Neuronal stem cell (in vitro differentiated cells): Measurements from ENCODE around the gene FXYD5. TPM values are rescaled to one million over a fixed set of nuclear protein-coding genes. Genes with fewer than 3 reads are reported as not detected.
A peak's percentile ranks its signal among the peaks of the same experiment; 100 is the strongest.

Experiments
- DNase-seq: peaks from one replicate; pipeline ENCODE4 v3.0.0-alpha.2; 2013; ENCODE audit warnings: low spot score
- H2AFZ ChIP-seq: one replicate; pipeline ENCODE4 v1.6.1; 2013; ENCODE audit warnings: mild to moderate bottlenecking, low read length, inconsistent platforms
- H2AK5ac ChIP-seq: 2 replicates; pipeline ENCODE4 v1.6.1; 2013; ENCODE audit warnings: low read depth, mild to moderate bottlenecking, inconsistent platforms, low read length, moderate library complexity, mixed read lengths
- H2BK120ac ChIP-seq: 2 replicates; pipeline ENCODE4 v1.6.1; 2013; ENCODE audit warnings: low read depth, mild to moderate bottlenecking, inconsistent platforms, low read length, moderate library complexity, mixed read lengths
- H2BK12ac ChIP-seq: one replicate; pipeline ENCODE4 v1.6.1; 2013; ENCODE audit warnings: low read length, inconsistent platforms
- H2BK15ac ChIP-seq: 2 replicates; pipeline ENCODE4 v1.6.1; 2013; ENCODE audit warnings: mild to moderate bottlenecking, low read length, inconsistent platforms, mixed read lengths
- H2BK5ac ChIP-seq: one replicate; pipeline ENCODE4 v1.6.1; 2013; ENCODE audit warnings: inconsistent platforms, mild to moderate bottlenecking, low read length, moderate library complexity
- H3K14ac ChIP-seq: one replicate; pipeline ENCODE4 v1.6.1; 2013; ENCODE audit warnings: low read length, inconsistent platforms
- H3K18ac ChIP-seq: 2 replicates; pipeline ENCODE4 v1.6.1; 2013; ENCODE audit warnings: low read length, inconsistent platforms
- H3K23ac ChIP-seq: 2 replicates; pipeline ENCODE4 v1.6.1; 2013; ENCODE audit warnings: low read depth, mild to moderate bottlenecking, mixed read lengths, low read length, inconsistent platforms; ENCODE audit not compliant: poor library complexity
- H3K27ac ChIP-seq: replicated peaks from 3 replicates; pipeline ENCODE4 v1.5.1; 2013; ENCODE audit warnings: low read length, inconsistent platforms
- H3K27me3 ChIP-seq, 3 experiments: 2 replicates each; pipeline ENCODE4 v1.6.1; 2013; ENCODE audit warnings: low read length in 3 of 3, mild to moderate bottlenecking in 2 of 3, inconsistent platforms in 1 of 3, low read depth in 1 of 3, mixed read lengths in 1 of 3, moderate library complexity in 1 of 3; ENCODE audit not compliant: control insufficient read depth in 3 of 3, insufficient read depth in 3 of 3
- H3K36me3 ChIP-seq, 2 donors: replicated peaks in 1 of 2; 2 replicates each; pipeline ENCODE4 v1.6.1; 2013; ENCODE audit warnings: low read length in 2 of 2; ENCODE audit not compliant: control insufficient read depth in 2 of 2, insufficient read depth in 2 of 2
- H3K4ac ChIP-seq: 2 replicates; pipeline ENCODE4 v1.6.1; 2013; ENCODE audit warnings: inconsistent platforms, mild to moderate bottlenecking, low read length, moderate library complexity
- H3K4me1 ChIP-seq, 2 donors: 1 replicate in 1 of 2; 2 replicates in 1 of 2; pipeline ENCODE4 v1.6.1; 2013; ENCODE audit warnings: low read length in 2 of 2, low read depth in 1 of 2; ENCODE audit not compliant: control insufficient read depth in 2 of 2, insufficient read depth in 1 of 2
- H3K4me2 ChIP-seq: one replicate; pipeline ENCODE4 v1.6.1; 2013; ENCODE audit warnings: mild to moderate bottlenecking, low read length, inconsistent platforms; ENCODE audit not compliant: insufficient read depth, poor library complexity, severe bottlenecking
- H3K4me3 ChIP-seq, 2 donors: 2 replicates each; pipeline ENCODE4 v1.5.1; 2013; ENCODE audit warnings: low read length in 2 of 2, mild to moderate bottlenecking in 2 of 2, inconsistent platforms in 1 of 2, moderate library complexity in 1 of 2
- H3K79me1 ChIP-seq: one replicate; pipeline ENCODE4 v1.6.1; 2013; ENCODE audit warnings: low read depth, mild to moderate bottlenecking, inconsistent platforms, low read length, moderate library complexity
- H3K9ac ChIP-seq: one replicate; pipeline ENCODE4 v1.6.1; 2013; ENCODE audit warnings: mild to moderate bottlenecking, low read depth, low read length, inconsistent platforms; ENCODE audit not compliant: poor library complexity
- H3K9me3 ChIP-seq, 2 donors: replicated peaks in 1 of 2; 2 replicates each; pipeline versions ENCODE3 to v1.6.1; 2013; ENCODE audit warnings: low read length in 2 of 2, mild to moderate bottlenecking in 2 of 2, inconsistent platforms in 1 of 2, low read depth in 1 of 2, mixed read lengths in 1 of 2, moderate library complexity in 1 of 2; ENCODE audit not compliant: control insufficient read depth in 2 of 2, insufficient read depth in 1 of 2
- H4K8ac ChIP-seq: one replicate; pipeline ENCODE4 v1.6.1; 2013; ENCODE audit warnings: low read depth, mild to moderate bottlenecking, inconsistent platforms, low read length, moderate library complexity
- H4K91ac ChIP-seq: one replicate; pipeline ENCODE4 v1.6.1; 2013; ENCODE audit warnings: low read length, low read depth, mild to moderate bottlenecking, inconsistent platforms; ENCODE audit not compliant: poor library complexity
- WGBS, 2 donors: extraction: QIAGEN DNeasy Blood & Tissue Kit; methylation state at CpG; one replicate each; pipeline ENCODE4 v1.1.7; 2013; ENCODE audit warnings: missing lambda C conversion rate in 2 of 2, mixed read lengths in 1 of 2; ENCODE audit not compliant: insufficient read length in 2 of 2, insufficient replicate concordance in 1 of 2; ENCODE audit errors: extremely low coverage in 2 of 2; 5-methylcytosine and 5-hydroxymethylcytosine counted together
- polyA plus RNA-seq, 2 experiments: library from polyadenylated mRNA; stranded (reverse); fragments of 200-250 nt; gene quantifications; one replicate each; pipeline ENCODE4 v1.2.3, GENCODE V29; 2013

The FXYD5 gene, protein sequence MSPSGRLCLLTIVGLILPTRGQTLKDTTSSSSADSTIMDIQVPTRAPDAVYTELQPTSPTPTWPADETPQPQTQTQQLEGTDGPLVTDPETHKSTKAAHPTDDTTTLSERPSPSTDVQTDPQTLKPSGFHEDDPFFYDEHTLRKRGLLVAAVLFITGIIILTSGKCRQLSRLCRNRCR
- 47.1 TPM for polyA plus RNA-seq (2013, experiment 1 of 2)
- 45.6 TPM for polyA plus RNA-seq (2013, experiment 2 of 2)

DNA sequence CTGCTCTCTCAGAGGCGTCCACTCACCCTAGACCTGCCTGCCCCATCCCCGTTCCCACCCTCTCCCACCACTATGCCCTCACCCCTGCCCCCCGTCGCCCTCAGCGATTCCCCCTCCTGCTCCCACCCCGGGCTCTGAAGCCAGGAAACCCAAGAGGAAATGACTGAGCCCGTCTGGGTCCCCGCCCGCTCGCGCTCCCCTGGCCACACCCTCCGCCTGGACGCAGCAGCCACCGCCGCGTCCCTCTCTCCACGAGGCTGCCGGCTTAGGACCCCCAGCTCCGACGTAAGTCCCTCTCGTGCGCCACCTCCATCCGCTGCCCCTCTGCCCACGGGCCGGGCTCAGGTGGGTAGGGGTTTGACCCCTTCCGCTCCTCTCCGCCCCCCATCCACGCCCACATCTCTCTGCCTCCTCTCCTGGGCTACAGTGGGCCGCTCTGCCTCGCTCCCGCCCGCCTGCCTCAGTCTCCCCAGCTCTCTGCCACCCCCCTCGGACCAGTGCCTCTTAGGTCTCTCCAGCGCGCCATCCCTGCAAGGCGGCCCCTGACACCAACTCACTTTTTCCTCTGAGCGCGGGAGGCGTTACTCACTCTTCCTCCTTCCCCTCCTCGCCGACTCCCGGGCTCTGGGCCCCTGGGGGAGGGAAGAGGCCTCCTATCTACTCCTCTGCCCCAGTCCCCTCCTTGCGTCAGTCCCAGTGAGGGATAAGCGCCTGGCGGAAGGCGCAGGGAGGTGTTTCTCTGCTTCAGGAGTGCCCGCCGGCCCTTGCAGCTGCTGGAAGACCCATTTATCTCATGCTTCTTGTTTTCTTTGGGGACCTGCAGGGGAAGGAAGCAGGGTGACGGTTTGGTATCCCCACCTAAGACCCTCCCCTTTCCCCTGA, at the start of gene FXYD5:
Gene FXYD5 (plus strand): TSS at position 211 of the 882 bp plus-strand sequence. CDS start 816 bp downstream, outside the sequence.
- H2AFZ ChIP-seq: peak within 1 kb of the TSS; percentile 86
- H3K79me1 ChIP-seq: no peaks in the 10 kb centered on the region
- peaks cover 2 to 13% of the 10 kb centered on the region in 2 donors for H3K4me1 ChIP-seq
- H3K18ac ChIP-seq: peak within 1 kb of the TSS; percentile 94
- peak within 1 kb of the TSS; percentile 94 for H3K14ac ChIP-seq
- H2BK12ac ChIP-seq: peak within 1 kb of the TSS; percentile 97
- DNase-seq: no peak
- H2BK15ac ChIP-seq: peak within 1 kb of the TSS; percentile 84
- no CpG with 5 or more reads among the region's 49 CpGs for WGBS, 2 donors
- H4K8ac ChIP-seq: no peak within 1 kb of the TSS
- H3K36me3 ChIP-seq: no peaks in the 10 kb centered on the region
- peak within 1 kb of the TSS; percentile 77 for H3K23ac ChIP-seq
- no peaks in the 10 kb centered on the region for H3K9me3 ChIP-seq
- peak within 1 kb of the TSS; percentile 86 for H3K4me2 ChIP-seq
- H2BK5ac ChIP-seq: peak within 1 kb of the TSS; percentile 62
- peak within 1 kb of the TSS; percentile 89 for H2AK5ac ChIP-seq
- H2BK120ac ChIP-seq: no peak within 1 kb of the TSS
- H3K4ac ChIP-seq: no peak within 1 kb of the TSS
- H3K27ac ChIP-seq: no peak within 1 kb of the TSS
- H3K9ac ChIP-seq: peak within 1 kb of the TSS; percentile 91
- H3K4me3 ChIP-seq: peak within 1 kb of the TSS; percentile 19 to 85
- H4K91ac ChIP-seq: no peak within 1 kb of the TSS
- peaks cover 7 to 74% (median 31%) of the 10 kb centered on the region in 3 experiments for H3K27me3 ChIP-seq

DNA sequence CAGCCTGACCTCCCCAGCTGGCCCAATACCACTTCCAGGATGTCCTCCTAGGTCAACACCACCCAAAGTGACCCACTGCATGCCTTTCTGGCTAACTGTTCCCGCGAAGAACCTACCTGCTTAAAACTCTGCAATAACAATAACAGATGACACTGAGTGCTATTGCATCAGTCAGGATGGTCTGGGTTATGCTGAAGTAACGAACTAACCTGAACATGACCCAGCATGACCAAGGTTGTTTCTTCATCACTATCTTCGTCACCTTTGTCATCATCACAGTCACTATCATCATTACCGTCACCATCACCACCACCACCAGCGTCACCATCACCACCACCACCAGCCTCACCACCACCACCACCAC, 49.5 kb upstream of the FXYD5 start:
- Histone ChIP-seq H3K4me1 (peaks cover 0 to 7% of the 10 kb centered on the region in 2 donors), H4K91ac (no peak overlapping the region), H3K14ac (no peak overlapping the region), H4K8ac (no peak overlapping the region), H3K36me3 (no peaks in the 10 kb centered on the region), H3K79me1 (peaks cover 4% of the 10 kb centered on the region), H3K4me2 (no peak overlapping the region), H3K4me3 (peak overlapping the region in 1 of 2 donors; percentile 57), H3K9ac (peak overlapping the region; percentile 24), H2BK5ac (no peak overlapping the region), H3K18ac (no peak overlapping the region), H2AFZ (no peak overlapping the region), H2BK120ac (no peak overlapping the region), H2BK15ac (no peak overlapping the region), H2BK12ac (peak overlapping the region; percentile 58), H3K23ac (peak overlapping the region; percentile 37), H3K27me3 (peaks cover 0 to 3% (median 0%) of the 10 kb centered on the region in 3 experiments), H3K9me3 (no peaks in the 10 kb centered on the region), H3K27ac (no peak overlapping the region), H3K4ac (no peak overlapping the region), H2AK5ac (no peak overlapping the region)
- no CpG with 5 or more reads among the region's 6 CpGs for WGBS, 2 donors
- no peak for DNase-seq

DNA sequence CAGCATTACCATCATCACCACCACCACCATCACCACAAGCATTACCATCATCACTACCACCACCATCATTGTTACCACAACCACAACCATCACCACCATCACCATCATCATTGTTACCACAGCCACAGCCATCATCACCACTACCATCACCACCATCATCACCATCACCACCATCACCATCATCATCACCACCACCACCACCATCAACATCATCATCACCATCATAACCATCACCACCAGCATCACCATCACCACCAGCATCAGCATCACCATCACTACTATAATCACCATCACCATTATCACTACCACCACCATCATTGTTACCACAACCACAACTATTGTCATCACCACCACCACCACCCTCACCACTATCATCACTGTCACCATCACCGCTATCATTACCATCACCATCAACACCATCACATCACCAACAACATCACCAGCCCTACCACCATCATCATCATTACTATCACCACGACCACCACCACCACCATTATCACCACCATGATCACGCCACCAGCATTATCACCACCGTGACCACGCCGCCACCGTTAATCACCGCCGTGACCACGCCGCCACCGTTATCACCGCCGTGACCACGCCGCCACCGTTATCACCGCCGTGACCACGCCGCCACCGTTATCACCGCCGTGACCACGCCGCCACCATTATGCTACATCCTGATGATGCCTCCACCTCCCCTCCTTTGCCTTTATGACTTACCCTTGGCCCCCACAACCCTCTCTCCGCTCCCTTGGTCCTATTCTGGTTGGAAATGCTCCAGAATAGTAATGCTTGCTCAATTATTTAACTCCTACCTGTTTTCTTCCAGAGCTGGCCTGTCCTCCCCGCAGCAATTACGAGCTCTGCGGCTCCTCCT, 48.9 kb upstream of the FXYD5 start:
- no peak overlapping the region for H3K14ac ChIP-seq
- no peaks in the 10 kb centered on the region for H3K9me3 ChIP-seq
- no CpG with 5 or more reads among the region's 30 CpGs for WGBS, 2 donors
- H3K4me2 ChIP-seq: no peak overlapping the region
- no peak overlapping the region for H3K27ac ChIP-seq
- H3K18ac ChIP-seq: peak overlapping the region; percentile 20
- peak overlapping the region in 1 of 2 donors; percentile 57 for H3K4me3 ChIP-seq
- no peaks in the 10 kb centered on the region for H3K36me3 ChIP-seq
- H2AFZ ChIP-seq: no peak overlapping the region
- H2BK15ac ChIP-seq: peak overlapping the region; percentile 65
- H3K23ac ChIP-seq: peak overlapping the region; percentile 44
- H2AK5ac ChIP-seq: peak overlapping the region; percentile 68
- no peak for DNase-seq
- H2BK5ac ChIP-seq: no peak overlapping the region
- no peak overlapping the region for H3K4ac ChIP-seq
- peaks cover 0 to 3% (median 0%) of the 10 kb centered on the region in 3 experiments for H3K27me3 ChIP-seq
- no peak overlapping the region for H4K8ac ChIP-seq
- H4K91ac ChIP-seq: no peak overlapping the region
- peak overlapping the region; percentile 75 for H2BK12ac ChIP-seq
- H2BK120ac ChIP-seq: no peak overlapping the region
- H3K79me1 ChIP-seq: peaks cover 2% of the 10 kb centered on the region
- H3K9ac ChIP-seq: peak overlapping the region; percentile 38
- peaks cover 0 to 5% of the 10 kb centered on the region in 2 donors for H3K4me1 ChIP-seq
